ENCODE data around the gene SLC27A5.

- TF ChIP-seq SP1 (IDR thresholded peaks at IDR 0.05) (no peak), TARDBP (IDR thresholded peaks at IDR 0.05) (no peak), LEF1 (IDR thresholded peaks at IDR 0.05; ENCODE audit: borderline replicate concordance) (no peak)
Observed at GRCh38 chr19:58519087-58519354, 7.2 kb upstream of the SLC27A5 start.

Measured in HEK293T (cell line).